ENCODE measurements around the gene ATOH8.
"Not testable (repeated sequence)": the region's sequence is repeated elsewhere in the genome, so short reads cannot be mapped to it uniquely, and the experiment has no call there.

ATOH8 gene

DNA sequence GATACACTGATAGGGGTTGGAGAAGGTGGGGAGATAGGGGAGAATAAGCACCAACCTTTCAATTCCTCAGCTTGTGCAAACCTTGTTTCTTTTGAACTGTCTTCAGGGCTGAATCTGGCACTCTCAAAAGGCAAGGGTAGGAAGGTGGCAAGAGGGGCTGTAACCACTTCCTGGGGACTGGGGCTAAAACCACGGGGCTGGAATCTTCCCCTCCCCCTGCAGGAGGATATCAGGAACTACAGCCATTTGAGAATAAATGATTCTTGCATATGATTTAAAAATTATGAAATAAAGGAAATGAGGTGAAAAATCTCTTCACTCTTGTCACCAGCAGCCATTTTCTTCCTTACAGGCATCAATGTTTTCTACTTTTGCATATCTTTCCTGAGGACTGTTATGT, 50.8 kb downstream of the ATOH8 start:
- DNase-seq = peak; percentile 0

DNA sequence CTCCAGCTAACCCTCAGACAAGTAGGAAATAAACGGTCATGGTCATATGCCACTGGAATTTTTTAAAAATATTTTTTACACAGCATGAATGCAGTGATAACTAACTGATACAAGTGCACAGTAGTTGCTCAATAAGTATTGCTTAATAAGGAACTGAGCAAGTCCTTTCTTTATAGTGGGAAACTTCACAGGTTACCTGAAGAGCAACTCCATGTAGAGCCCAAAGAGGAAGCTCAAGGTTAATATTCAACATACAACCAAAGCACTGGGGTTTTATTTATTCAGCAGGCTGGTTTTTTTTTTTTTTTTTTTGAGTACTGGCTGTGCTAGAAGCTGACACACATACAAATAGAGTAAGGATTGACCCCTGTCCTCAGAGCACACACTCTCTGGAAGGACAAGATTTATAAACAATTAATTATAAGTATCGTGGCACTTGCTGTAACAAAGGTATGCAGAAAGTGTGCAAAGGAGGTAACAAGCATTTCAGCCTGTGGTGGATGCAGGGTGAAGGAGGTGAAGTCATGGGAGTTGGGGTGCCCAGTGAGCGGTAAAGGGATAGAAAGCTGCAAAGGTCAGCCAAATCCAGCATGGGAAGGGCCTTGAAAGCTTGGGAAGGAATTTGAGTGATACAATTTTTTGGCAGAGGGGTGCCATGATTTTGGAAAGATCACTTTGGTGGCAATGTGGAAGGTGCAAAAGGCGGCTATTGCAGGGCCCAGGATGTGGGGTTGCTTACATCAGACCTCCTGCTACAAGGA, 52.7 kb downstream of the ATOH8 start:
- no peak for DNase-seq

DNA sequence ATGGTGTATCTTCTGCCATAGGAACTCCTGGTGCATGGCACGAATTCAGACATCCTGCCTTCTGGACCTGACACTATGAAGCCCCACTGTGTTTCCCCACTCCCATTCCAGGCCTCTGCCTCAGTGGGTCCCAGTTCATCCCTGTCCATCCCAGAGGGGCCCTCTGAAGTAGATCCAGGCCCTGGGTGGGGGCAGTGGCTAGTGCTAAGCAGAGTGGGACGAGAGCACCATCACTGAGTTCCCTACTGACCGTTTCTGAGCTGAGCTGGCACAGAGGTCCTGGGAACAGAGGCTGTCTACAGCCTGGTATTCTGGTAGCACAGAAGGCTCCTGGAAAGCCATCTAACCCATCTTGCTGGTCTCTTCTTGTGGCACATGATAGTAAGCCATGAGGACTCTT, 54.0 kb downstream of the ATOH8 start:
- DNase-seq = no peak

DNA sequence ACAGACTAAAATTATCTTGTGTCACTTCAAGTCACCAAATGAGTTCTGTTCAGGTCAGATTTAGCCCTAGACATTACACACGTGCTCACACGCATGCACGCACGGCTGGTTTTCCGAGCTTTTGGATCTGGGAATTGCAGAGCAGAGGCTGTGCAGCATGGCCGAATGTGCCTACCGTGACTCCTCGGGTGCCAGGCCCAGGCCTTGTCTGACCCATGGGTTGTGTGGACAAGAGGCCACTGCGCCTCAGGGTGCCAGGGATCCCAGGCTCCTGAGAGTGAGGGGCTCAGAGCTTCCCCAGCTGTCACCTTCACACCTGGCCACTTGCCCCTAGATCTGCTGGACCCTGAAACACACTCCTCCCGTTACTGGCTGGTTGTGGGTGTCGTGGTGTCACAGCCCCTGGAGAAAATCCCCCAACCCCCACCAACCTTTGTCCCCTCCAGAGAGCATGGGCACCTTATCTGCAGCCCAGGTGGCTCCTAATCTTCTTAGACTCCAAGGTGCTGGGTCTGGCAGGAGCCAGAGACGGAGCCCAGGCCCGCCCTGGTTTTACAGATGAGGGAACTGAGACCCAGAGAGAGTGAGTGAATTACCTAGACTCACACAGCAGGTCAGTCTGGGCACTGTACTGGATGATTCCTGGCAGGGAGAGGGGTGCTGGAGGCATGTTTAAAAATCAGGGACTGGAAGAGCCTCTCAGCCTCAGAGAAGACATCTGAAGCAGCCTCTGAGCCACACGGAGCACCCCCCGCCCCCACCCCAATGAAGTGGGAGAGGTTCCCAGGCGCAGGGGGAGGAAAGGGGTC, 56.8 kb downstream of the ATOH8 start:
- no peak for DNase-seq

DNA sequence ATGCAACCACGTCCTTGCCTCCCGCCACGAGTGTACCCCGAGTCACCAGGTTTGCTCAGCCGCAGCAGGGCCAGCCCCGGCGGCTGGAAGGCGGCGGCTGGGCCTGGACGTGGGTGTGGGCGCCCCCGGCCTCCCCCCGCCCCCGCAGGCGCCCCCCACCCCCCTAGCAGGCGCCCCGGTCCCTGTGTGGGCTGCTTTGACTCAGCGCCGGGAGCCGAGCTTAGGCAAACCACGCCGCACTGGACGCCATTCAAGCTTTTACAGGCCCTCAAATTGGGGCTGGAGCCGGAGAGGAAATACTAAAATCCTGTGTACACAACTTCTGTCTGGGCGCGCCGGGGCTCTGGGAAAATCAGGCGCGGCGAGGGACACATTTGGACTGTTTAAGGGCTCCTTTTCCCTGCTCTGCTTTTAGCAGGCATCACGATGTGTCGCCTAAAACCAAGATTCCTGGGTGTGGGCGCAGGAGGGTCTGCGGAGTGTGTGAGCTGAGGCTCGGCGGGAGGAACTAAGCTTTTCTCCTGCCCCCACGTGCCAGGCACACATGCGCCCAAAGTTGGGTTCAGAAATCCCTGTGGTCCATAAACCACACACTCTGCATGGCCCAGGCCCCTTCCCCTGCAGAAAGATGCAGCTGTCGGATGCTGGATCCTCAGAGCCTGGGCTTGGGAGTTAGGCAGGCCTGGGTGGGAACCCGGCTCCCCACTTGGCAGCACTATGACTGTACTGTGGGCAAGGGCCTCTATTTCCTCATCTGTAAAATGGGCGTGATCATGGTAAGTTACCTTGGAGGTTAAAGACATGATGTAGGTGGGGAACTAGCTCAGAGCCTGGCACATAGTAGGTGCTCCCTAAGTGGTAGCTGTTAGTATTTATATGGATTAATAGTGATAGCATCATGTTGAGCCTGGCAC, 57.6 kb downstream of the ATOH8 start:
- DNase-seq = no peak

DNA sequence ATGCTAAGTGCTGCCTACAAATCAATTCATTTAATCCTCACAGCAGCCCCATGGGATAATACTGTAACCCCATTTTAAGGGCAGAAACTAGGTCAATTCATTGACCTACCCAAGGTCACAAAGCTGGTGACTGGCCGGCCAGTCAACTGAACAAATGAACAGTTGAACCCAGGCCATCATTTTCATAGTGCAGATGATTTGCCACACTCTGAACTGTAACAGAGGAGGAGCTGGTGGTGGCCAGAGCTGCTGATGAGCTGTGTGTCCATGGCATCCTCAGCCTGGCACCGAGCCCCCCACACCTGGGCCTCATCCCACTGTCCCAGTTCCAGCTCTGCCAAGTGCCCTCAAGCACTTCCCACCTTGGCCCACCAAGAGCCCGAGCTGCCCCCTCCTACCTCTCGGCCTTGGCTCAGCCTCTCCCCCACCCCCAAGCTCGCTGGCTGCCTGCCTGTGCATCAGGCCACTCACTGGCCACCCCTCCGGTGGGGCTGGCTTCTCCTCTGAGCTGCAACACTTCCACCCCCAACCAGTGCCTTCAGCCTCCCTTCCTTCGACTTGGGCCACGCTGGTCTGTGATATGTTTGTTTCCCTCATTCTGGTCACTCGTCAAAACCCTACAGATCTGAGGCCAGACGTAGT, 58.4 kb downstream of the ATOH8 start:
- DNase-seq = no peak

DNA sequence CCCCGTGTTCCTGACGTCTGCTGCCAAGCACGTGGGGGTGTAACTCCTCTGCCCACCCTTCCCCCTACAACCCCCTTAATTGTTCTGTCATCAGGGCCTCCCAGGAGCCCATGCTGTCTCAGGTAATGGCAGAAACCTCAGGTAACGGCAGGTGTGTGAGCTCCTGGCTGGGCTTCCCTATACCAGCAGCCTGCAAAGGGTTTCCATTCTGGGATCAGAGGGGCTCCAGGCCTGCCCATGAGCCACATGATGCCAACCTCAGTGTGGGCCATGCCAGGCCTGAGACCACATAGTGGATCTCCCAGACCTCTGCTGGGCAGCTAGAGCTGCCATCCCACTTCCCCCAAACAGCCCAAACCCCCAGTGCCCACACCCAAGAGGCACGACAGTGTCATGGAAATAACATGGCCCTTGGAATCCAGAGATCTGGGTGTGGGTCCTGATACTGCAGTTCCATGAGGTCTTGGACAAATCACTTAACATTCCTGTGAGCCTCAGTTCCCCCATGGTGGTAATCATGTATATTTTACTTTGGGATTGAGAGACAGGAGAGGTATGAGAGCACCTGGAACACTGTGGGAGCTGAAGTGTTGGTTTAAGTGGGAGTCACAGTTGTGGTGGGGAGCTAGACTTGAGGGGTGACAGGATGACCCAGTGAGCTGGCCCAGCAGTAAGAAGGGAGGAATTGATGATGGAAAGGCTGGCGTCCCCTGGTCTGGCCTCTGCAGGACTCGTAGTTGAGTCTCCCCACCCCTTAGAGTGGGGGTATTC, 59.6 kb downstream of the ATOH8 start:
- no peak for DNase-seq

DNA sequence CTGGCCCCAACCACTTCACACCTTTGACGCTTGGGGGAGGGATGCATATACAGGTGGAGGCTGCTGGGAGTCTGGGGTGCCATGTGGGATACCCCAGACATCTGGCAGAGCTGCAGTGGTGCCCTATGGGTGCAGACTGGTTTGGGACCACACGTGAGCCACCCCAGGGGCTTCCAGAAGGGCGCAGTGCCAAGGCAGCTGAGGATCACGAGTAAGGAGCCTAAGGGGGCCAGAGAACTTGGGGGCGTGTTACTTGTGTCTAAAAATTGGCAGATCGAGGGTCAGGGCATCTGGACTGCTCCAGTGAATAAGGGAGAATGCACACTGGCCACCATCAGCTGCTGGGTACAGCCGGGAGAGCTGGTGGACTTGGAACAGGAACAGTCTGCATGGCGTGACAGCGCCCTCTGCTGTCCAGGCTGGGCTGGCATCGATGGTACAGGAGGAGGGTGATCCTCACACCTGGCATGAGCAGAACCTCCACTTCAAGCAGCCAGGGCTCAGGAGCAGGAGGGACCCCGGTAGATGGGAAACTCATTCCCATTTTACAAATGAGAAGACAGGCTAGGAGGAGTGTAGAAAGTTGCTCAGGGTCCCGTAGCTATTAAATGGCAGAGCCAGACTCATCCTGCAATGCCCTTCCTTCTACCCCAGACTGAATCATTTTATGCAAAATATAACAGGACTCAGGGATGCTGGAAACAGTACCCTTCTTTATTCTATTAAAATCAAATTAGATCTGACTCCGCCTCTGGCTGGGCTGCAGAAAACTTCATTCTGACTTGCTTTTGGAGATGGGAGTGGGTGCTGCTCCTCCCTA, 60.4 kb downstream of the ATOH8 start:
- peak; percentile 45 for DNase-seq

DNA sequence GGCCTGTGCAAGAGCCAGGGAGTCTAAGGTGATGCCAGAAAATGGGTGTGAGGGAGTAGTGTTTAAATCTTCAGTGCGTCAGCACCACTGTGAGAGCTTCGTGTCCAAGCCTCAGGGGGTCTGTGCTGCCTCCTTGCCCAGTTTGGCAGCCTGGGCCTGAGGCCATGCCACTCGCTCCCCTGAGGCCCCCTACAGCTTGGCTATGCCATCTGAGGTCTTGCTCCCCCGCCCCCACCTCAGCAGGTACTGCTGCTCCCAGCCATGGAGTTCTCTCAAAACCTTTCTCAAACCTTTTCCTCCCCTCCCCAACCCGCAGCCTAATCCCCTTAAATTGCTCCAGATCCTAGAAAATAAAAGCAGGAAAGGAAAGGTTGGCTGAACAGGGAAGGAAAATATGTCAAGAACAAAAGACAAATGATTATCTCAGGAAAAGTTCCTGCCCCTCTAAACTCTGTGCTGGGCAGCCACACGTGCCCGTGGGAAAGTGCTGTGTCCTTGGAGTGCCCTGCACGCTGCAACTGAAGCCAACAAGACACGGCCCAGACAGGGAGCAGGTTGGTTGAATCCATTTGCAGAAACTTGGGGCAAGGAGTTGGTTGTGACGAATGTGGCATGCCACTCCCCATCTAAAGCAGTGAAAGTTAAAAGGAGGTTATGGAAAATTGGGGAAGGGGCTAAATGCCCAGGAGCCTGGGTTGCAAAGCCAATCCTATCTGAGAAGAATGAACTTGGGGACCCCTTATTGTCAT, 61.2 kb downstream of the ATOH8 start:
- no peak for DNase-seq

DNA sequence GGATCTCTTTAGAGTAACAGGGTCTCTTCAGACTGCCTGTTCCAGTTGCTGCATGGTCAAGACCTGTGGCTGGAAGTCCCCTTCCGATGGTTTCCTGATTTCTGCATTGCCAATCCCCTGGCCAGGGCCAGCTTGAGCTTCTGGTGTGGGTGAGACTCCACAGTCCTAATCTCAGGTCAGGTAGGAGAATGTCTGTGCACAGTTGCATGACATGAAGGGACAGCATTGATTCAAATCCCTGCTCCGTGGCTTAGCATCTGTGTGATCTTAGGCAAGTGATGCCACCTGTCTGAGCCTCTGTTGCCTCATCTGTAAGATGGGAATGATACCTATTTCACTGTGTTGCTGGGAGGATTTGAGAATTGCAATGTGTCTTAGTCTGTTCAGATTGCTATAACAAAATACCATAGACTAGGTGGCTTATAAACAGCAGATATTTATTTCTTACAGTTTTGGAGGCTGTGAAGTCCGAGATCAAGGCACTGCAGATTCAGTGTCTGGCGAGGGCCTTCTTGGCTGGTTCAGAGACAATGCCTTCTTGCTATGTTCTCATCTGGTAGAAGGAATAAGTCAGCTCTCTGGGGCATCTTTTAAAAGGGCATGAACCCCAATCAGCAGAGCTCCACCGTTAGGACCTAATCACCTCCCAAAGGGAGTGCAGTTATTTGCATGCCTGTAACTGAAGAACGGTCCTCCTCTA, 66.2 kb downstream of the ATOH8 start:
- no peak for DNase-seq

DNA sequence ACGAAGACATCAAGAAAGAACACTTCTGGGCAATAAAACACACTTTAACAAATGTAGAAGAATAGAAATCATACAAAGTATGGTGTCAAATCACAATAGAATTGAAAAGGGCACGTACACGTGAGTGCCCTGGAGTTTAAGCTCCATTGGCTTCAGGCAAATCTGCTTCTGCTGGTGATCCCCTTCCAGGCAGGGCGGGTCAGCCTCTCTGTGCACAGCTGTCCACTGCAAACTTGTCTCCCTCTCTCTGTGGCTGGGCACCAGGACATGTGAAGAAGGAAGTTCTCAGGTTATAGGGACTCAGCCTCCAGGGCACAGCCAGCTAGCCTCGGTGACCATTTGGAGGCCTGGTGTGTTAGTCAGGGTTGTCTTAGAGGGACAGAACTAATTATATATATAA, 69.0 kb downstream of the ATOH8 start:
- DNase-seq = no peak

DNA sequence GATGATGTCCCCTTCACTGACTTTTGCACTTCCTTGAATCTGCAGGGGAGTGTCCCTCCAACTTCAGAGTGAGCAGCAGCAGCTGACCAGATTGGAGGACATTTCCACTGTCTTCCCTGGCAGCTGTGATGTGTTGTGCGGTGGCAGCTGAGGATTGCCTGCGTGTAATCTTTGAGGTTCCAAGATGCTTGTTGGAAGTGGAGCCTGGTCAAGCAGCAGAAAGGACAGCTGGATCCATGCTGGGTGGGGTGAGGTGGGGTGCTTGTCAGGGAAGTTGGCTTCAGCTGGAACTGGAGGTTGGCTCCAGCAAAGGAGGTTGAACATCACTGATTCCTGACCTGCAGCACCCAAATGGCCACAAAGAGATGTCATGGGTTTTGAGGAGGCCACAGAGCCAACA, 70.2 kb downstream of the ATOH8 start:
- no peak for DNase-seq

DNA sequence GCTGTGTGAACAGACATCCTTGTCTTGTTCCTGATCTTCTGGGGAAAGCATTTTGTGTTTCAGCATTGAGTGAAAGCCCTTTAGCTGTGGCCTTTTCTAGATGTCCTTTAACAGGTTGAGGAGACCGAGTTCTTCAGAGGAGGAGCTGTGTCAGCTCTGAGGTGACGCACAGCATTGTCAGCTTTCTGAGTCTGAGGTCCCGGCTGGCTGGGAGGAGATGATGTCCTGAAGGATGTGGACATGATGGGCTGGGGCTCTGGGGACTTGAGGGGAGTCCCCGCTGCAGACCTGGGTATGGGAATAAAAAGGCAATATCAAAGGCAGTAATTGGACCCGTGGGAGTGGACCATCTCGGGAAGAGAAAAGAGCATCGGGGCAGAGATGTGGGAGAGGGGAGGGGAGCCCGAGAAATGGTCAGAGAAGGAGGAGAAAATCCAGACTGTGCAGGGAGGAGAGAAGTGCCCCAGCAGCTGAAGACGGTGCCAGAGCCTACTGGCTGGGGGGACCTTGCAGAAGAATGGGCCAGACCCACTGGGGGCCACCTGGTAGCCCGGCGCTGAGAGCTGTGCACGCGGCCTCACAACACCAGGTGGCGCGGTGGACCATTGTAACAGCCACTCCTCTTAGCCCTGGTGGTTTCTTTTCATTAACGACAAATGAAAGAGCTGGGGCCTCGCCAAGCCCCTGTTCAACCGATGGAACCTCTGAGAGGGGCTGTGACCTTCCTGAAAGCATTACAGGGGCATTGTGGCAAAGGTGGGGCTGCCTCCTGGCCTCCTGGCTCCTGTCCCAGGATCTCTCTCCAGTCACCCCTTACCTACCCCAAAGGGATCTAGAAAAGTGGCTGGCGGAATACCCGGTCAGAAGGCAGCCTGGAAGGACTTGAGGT, 73.4 kb downstream of the ATOH8 start:
- DNase-seq = peak; percentile 7

DNA sequence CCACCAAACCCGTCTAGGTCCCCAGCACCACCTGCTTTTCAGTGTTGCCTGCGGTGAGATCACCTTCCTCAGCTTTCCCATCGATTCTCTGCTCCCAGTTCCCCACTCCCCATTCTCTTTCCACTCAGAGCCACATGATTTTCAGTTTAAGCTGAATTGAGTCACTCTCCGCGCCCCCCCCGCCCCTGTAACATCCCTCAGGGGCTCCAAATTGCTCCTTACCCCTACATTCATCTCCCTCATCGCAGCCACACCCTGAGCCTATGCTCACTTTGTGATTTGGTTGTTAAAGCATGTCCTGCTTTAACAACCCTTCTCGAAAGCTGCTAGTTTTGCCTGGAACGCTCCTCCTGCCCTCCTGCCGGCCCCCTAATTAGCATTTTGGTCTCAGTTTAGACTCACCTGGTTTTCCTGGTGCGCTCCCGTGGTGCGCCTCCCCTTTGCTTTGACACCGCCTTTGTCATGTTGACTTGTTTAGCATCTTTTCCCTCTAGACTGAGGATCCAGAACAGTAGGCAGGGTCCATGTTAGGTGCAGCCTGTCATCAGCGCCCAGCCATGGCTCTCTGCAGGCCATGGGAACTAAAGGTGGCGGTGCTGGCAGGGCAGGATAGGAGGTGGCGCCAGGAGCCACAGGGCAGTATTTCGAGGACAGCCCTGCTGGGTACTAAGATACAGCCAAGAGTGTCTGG, 74.2 kb downstream of the ATOH8 start:
- DNase-seq = no peak

DNA sequence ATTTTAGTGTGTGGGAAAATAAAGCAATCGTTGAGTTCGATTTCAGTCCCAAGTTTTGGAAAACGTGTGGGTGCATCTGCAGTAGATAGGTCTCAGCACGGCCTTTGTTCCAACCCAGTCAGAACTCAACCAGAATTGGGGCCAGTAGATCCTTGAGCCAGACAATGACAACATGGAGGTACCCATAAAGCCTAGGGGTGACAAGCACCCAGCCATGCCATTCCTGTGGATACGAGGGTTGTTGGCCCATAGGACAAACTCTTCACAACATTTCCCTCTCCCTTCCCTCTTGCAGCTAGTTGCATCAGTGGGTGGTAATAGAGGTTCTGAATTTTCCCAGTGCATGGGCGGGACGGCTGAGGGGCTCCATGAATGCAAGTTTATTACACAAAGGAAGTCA, 74.9 kb downstream of the ATOH8 start:
- no peak for DNase-seq

DNA sequence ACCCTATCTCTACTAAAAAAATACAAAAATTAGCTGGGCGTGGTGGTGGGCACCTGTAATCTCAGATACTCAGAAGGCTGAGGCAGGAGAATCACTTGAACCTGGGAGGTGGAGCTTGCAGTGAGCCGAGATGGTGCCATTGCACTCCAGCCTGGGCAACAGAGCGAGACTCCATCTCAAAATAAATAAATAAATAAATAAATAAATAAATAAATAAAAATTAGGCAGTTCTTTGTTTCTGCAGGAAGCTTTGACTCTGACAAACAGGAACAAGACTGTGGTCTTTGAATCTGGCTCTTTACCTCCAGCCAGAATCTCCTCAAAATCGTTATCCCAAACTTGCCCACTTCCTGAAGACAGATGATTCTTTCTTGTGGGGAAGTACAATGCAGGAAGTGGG, 75.6 kb downstream of the ATOH8 start:
- DNase-seq = not testable (repeated sequence)

DNA sequence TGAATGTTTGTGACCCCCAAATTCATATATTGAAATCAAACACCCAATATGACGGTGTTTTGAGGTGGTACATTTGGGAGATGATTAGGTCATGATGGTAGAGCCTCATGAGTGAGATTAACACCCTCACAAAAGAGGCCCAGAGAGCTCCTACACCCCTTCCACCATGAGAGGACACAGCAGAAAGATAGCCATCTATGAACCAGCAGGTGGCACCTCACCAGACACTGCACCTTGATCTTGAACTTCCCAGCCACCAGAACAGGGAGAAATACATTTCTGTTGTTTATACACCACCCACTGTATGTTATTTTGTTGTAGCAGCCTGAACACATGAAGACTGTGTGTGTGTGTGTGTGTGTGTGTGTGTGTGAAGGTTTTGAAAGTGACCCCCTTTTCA, 76.9 kb downstream of the ATOH8 start:
- no peak for DNase-seq

DNA sequence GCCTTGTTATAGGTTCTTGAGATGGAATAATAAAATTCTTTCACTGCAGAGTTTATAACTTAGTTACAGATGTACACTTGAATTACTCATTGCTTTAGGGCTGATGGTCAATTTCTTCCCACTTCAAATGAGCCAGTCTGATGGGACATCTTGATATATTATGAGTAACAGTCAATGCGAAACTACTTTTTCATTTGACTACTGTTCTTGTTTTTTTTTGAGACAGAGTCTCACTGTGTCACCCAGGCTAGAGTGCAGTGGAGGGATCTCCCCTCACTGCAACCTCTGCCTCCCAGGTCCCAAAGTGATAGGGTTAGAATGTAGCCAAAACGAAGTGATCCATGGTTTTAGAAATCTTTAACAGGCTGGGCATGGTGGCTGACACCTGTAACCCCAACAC, 77.9 kb downstream of the ATOH8 start:
- DNase-seq = no peak

Data from NCI-H748 treated with DMSO at 0.1 percent for 48 hours (cell line).